Adipocyte (in vitro differentiated cells): ENCODE data around the gene ERI3.

ENCODE experiments used
- DNase-seq: peaks from one replicate; pipeline ENCODE4 v3.0.0-alpha.2; 2015; ENCODE audit warnings: low read depth
- H3K27me3 ChIP-seq: replicated peaks from 2 replicates; pipeline ENCODE4 v1.7.0; 2013; ENCODE audit warnings: mild to moderate bottlenecking, low read length, moderate library complexity; ENCODE audit not compliant: control insufficient read depth, insufficient read depth
- H3K36me3 ChIP-seq: 2 replicates; pipeline ENCODE4 v1.7.0; 2013; ENCODE audit warnings: low read length, mild to moderate bottlenecking, moderate library complexity; ENCODE audit not compliant: control insufficient read depth, insufficient read depth, severe bottlenecking
- H3K4me1 ChIP-seq: 2 replicates; pipeline ENCODE4 v1.7.0; 2013; ENCODE audit warnings: mild to moderate bottlenecking, low read length, moderate library complexity; ENCODE audit not compliant: control insufficient read depth, insufficient read depth
- H3K4me3 ChIP-seq: 2 replicates; pipeline ENCODE4 v1.7.0; 2013; ENCODE audit warnings: mild to moderate bottlenecking, low read length, moderate library complexity
- H3K9ac ChIP-seq: 2 replicates; pipeline ENCODE4 v1.7.0; 2013; ENCODE audit warnings: mild to moderate bottlenecking, low read length, moderate library complexity
- H3K9me3 ChIP-seq: 2 replicates; pipeline ENCODE4 v1.7.0; 2013; ENCODE audit warnings: mild to moderate bottlenecking, low read length, moderate library complexity; ENCODE audit not compliant: control insufficient read depth

The ERI3 gene

GRCh38 chr1:44346878-44347277 lies 8.2 kb downstream of the ERI3 start:
- no peak for DNase-seq

GRCh38 chr1:44346184-44346583 lies 8.9 kb downstream of the ERI3 start:
- Histone ChIP-seq H3K27me3 (no peaks in the 10 kb centered on the region), H3K4me1 (peaks cover 26% of the 10 kb centered on the region), H3K4me3 (no peak overlapping the region), H3K9ac (no peak overlapping the region), H3K9me3 (no peaks in the 10 kb centered on the region), H3K36me3 (no peaks in the 10 kb centered on the region)
- no peak for DNase-seq

More at GRCh38 chr1:44346878-44347277, 8.2 kb downstream of the ERI3 start:
- no peaks in the 10 kb centered on the region for H3K9me3 ChIP-seq
- H3K36me3 ChIP-seq, result peaks cover under 1% of the 10 kb centered on the region
- H3K27me3 ChIP-seq, result no peaks in the 10 kb centered on the region
- peaks cover 26% of the 10 kb centered on the region for H3K4me1 ChIP-seq
- peak overlapping the region; percentile 32 for H3K9ac ChIP-seq
- no peak overlapping the region for H3K4me3 ChIP-seq

GRCh38 chr1:44345187-44345775 lies 9.8 kb downstream of the ERI3 start:
- H3K4me1 ChIP-seq, result peaks cover 26% of the 10 kb centered on the region

GRCh38 chr1:44339731-44340130 lies 15.3 kb downstream of the ERI3 start:
- H3K4me1 ChIP-seq, result no peaks in the 10 kb centered on the region
- H3K27me3 ChIP-seq, result no peaks in the 10 kb centered on the region
- no peak for DNase-seq
- no peak overlapping the region for H3K9ac ChIP-seq
- peaks cover 3% of the 10 kb centered on the region for H3K9me3 ChIP-seq
- no peak overlapping the region for H3K4me3 ChIP-seq
- peaks cover 33% of the 10 kb centered on the region for H3K36me3 ChIP-seq

More at GRCh38 chr1:44345187-44345775, 9.8 kb downstream of the ERI3 start:
- no peak for DNase-seq
- no peaks in the 10 kb centered on the region for H3K36me3 ChIP-seq
- H3K9ac ChIP-seq, result no peak overlapping the region
- no peak overlapping the region for H3K4me3 ChIP-seq
- no peaks in the 10 kb centered on the region for H3K27me3 ChIP-seq
- no peaks in the 10 kb centered on the region for H3K9me3 ChIP-seq

GRCh38 chr1:44338136-44338535 lies 16.9 kb downstream of the ERI3 start:
- DNase-seq, result no peak
- no peak overlapping the region for H3K9ac ChIP-seq
- H3K36me3 ChIP-seq, result peaks cover 46% of the 10 kb centered on the region
- H3K4me3 ChIP-seq, result no peak overlapping the region
- no peaks in the 10 kb centered on the region for H3K4me1 ChIP-seq
- H3K27me3 ChIP-seq, result no peaks in the 10 kb centered on the region
- H3K9me3 ChIP-seq, result peaks cover 3% of the 10 kb centered on the region

- Histone ChIP-seq H3K9me3 (peaks cover 3% of the 10 kb centered on the region), H3K27me3 (no peaks in the 10 kb centered on the region), H3K9ac (no peak overlapping the region), H3K36me3 (peaks cover 46% of the 10 kb centered on the region), H3K4me1 (peaks cover 5% of the 10 kb centered on the region), H3K4me3 (no peak overlapping the region)
- DNase-seq, result no peak
Measured at GRCh38 chr1:44336668-44337067, 18.4 kb downstream of the ERI3 start.

- Histone ChIP-seq H3K27me3 (no peaks in the 10 kb centered on the region), H3K4me1 (peaks cover 11% of the 10 kb centered on the region), H3K9ac (no peak overlapping the region), H3K4me3 (no peak overlapping the region), H3K9me3 (peaks cover 3% of the 10 kb centered on the region), H3K36me3 (peaks cover 46% of the 10 kb centered on the region)
- DNase-seq, result no peak
Measured at GRCh38 chr1:44334968-44335367, 20.1 kb downstream of the ERI3 start.

- Histone ChIP-seq H3K9ac (no peak overlapping the region), H3K9me3 (peaks cover 1% of the 10 kb centered on the region), H3K4me3 (no peak overlapping the region), H3K27me3 (no peaks in the 10 kb centered on the region), H3K36me3 (peaks cover 41% of the 10 kb centered on the region), H3K4me1 (peaks cover 17% of the 10 kb centered on the region)
- no peak for DNase-seq
Measured at GRCh38 chr1:44333376-44333775, 21.7 kb downstream of the ERI3 start.

- H3K36me3 ChIP-seq, result peaks cover 32% of the 10 kb centered on the region
- DNase-seq, result no peak
Measured at GRCh38 chr1:44332505-44332904, 22.6 kb downstream of the ERI3 start.

GRCh38 chr1:44330935-44331334 lies 24.1 kb downstream of the ERI3 start:
- Histone ChIP-seq H3K9ac (no peak overlapping the region), H3K36me3 (peaks cover 17% of the 10 kb centered on the region), H3K27me3 (no peaks in the 10 kb centered on the region), H3K4me1 (peaks cover 38% of the 10 kb centered on the region), H3K4me3 (no peak overlapping the region), H3K9me3 (no peaks in the 10 kb centered on the region)
- no peak for DNase-seq

More at GRCh38 chr1:44332505-44332904, 22.6 kb downstream of the ERI3 start:
- Histone ChIP-seq H3K9me3 (no peaks in the 10 kb centered on the region), H3K4me3 (no peak overlapping the region), H3K27me3 (no peaks in the 10 kb centered on the region), H3K9ac (no peak overlapping the region), H3K4me1 (peaks cover 23% of the 10 kb centered on the region)

GRCh38 chr1:44328671-44329416 lies 26.2 kb downstream of the ERI3 start:
- Histone ChIP-seq H3K4me1 (peaks cover 38% of the 10 kb centered on the region), H3K4me3 (no peak overlapping the region), H3K9me3 (no peaks in the 10 kb centered on the region), H3K27me3 (no peaks in the 10 kb centered on the region), H3K9ac (no peak overlapping the region), H3K36me3 (peaks cover 4% of the 10 kb centered on the region)
- DNase-seq, result peak; percentile 22
